Activated T-helper 2 cell treated with anti-CD3 and anti-CD28 coated beads, Interferon-gamma antibody, Interleukin-2, Interleukin-4, amounts not matched to agents 10 μg/mL and 5 μg/mL and 100 μg/mL, durations not matched to agents 14 hours and 24 hours and 36 hours (primary cell): ENCODE results near the gene ZFYVE26. TPM values are rescaled to one million over a fixed set of nuclear protein-coding genes. Genes with fewer than 3 reads are reported as not detected.

Experiments used
- DNase-seq: peaks from one replicate; pipeline ENCODE4 v3.0.0; 2021; ENCODE audit warnings: low spot score
- H3K27ac Mint-ChIP-seq: one replicate; pipeline ENCODE4 v1.8.0; 2021; ENCODE audit warnings: mixed read lengths
- H3K27me3 Mint-ChIP-seq: one replicate; pipeline ENCODE4 v1.8.0; 2021; ENCODE audit warnings: low read depth, mixed read lengths
- H3K36me3 Mint-ChIP-seq: one replicate; pipeline ENCODE4 v1.8.0; 2021; ENCODE audit warnings: low read depth, mixed read lengths
- H3K4me1 Mint-ChIP-seq: one replicate; pipeline ENCODE4 v1.8.0; 2021; ENCODE audit warnings: low read depth, mixed read lengths
- H3K4me3 Mint-ChIP-seq: one replicate; pipeline ENCODE4 v1.8.0; 2021; ENCODE audit warnings: low read depth, mild to moderate bottlenecking, moderate library complexity, mixed read lengths
- H3K9me3 Mint-ChIP-seq: one replicate; pipeline ENCODE4 v1.8.0; 2021; ENCODE audit warnings: mixed read lengths
- intact Hi-C: fragments of 100-400 bp; cut with micrococcal nuclease; formaldehyde crosslinking; loops from one replicate; pipeline ENCODE4 v1.15.1; 2023
- total RNA-seq: library from RNA; stranded (reverse); gene quantifications from 2 replicates; pipeline ENCODE4 v1.2.3, GENCODE V29; 2022

ZFYVE26 gene
- total RNA-seq, 1 donor from 2014 or later = 16.0 TPM

- no peak for DNase-seq
- no peaks in the 10 kb centered on the region for H3K9me3 Mint-ChIP-seq
- H3K27ac Mint-ChIP-seq = no peak overlapping the region
- H3K4me1 Mint-ChIP-seq = no peaks in the 10 kb centered on the region
- H3K27me3 Mint-ChIP-seq = no peaks in the 10 kb centered on the region
- intact Hi-C loops = no loop called here
- peaks cover 33% of the 10 kb centered on the region for H3K36me3 Mint-ChIP-seq
- H3K4me3 Mint-ChIP-seq = no peak overlapping the region
These were observed 17.7 kb downstream of the ZFYVE26 start for GRCh38 chr14:67798731-67799130.

DNA sequence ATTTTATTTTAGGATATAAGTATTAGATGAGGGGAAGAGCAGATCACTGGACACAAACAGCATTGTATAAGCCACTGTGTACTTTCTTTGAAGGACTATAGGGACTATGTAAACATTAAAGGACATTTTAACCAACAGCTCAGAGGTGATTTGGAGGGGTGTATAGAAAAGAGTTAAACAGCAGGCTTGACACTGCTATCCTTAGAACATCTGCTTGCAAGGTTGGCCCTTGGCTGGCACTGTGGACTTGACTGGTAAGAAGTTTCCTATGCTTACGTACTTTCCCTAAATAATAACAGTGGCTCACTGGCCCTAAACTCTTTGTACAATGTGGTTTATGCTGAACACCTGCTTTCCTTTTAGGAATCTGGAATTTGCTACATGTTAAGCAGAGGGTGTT lies 28.7 kb downstream of the ZFYVE26 start:
- H3K4me3 Mint-ChIP-seq = no peak overlapping the region
- H3K36me3 Mint-ChIP-seq = peaks cover 62% of the 10 kb centered on the region
- no peaks in the 10 kb centered on the region for H3K27me3 Mint-ChIP-seq
- no peak for DNase-seq
- no peaks in the 10 kb centered on the region for H3K9me3 Mint-ChIP-seq
- intact Hi-C loops = no loop called here
- no peak overlapping the region for H3K27ac Mint-ChIP-seq
- H3K4me1 Mint-ChIP-seq = peaks cover 12% of the 10 kb centered on the region

GRCh38 chr14:67785270-67786109 lies 30.9 kb downstream of the ZFYVE26 start:
- Mint-ChIP-seq H3K27ac (no peak overlapping the region), H3K36me3 (peaks cover 65% of the 10 kb centered on the region), H3K27me3 (no peaks in the 10 kb centered on the region), H3K9me3 (no peaks in the 10 kb centered on the region), H3K4me1 (peaks cover 12% of the 10 kb centered on the region), H3K4me3 (no peak overlapping the region)
- no peak for DNase-seq
- intact Hi-C loops = no loop called here

GRCh38 chr14:67784244-67784823 lies 32.1 kb downstream of the ZFYVE26 start:
- H3K27ac Mint-ChIP-seq = peak overlapping the region; percentile 12
- intact Hi-C loops = no loop called here
- peaks cover 12% of the 10 kb centered on the region for H3K4me1 Mint-ChIP-seq
- no peak for DNase-seq
- H3K4me3 Mint-ChIP-seq = no peak overlapping the region
- no peaks in the 10 kb centered on the region for H3K9me3 Mint-ChIP-seq
- no peaks in the 10 kb centered on the region for H3K27me3 Mint-ChIP-seq
- peaks cover 61% of the 10 kb centered on the region for H3K36me3 Mint-ChIP-seq

DNA sequence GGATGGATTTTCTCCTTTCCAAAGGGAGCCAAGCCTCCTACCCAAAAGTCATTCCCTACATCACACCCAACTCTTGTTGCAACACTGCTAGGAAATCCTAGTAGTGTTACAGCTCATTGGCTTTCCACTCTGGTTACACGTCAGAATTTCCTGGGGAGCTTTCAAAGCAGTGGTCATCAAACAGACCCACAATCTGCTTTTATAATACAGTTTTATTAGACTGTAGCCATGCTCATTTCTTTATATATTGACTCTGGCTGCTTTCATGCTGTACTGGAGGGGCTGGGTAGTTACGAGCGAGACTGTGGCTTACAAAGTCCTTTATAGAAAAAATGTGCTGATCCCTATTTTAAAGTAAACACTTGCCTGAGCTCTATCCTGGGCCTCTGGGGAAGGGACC lies 34.3 kb downstream of the ZFYVE26 start:
- H3K9me3 Mint-ChIP-seq = no peaks in the 10 kb centered on the region
- peaks cover 52% of the 10 kb centered on the region for H3K36me3 Mint-ChIP-seq
- intact Hi-C loops = no loop called here
- H3K27ac Mint-ChIP-seq = no peak overlapping the region
- H3K4me3 Mint-ChIP-seq = no peak overlapping the region
- H3K4me1 Mint-ChIP-seq = peaks cover 12% of the 10 kb centered on the region
- DNase-seq = no peak
- no peaks in the 10 kb centered on the region for H3K27me3 Mint-ChIP-seq

DNA sequence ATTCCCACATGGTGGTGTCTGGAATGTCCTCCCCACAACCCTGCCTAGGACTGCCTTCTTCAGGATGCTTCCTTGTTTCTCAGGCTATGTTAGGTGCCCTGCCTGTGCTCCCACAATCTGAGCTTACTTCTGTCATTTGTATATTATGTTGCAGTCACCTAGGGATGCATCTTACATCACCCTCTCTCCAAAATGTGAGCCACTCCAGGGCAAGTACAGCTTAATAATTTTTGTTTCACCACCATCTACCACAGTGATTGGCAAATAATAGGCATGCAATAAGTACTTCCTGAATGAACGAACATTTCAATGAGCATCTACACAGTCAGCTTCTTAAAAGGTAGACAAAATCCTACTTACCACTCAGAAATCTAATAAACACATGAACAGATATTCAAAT lies 37.6 kb downstream of the ZFYVE26 start:
- H3K27me3 Mint-ChIP-seq = no peaks in the 10 kb centered on the region
- no peak for DNase-seq
- H3K9me3 Mint-ChIP-seq = no peaks in the 10 kb centered on the region
- peaks cover 49% of the 10 kb centered on the region for H3K36me3 Mint-ChIP-seq
- no peaks in the 10 kb centered on the region for H3K4me1 Mint-ChIP-seq
- H3K27ac Mint-ChIP-seq = no peak overlapping the region
- no peak overlapping the region for H3K4me3 Mint-ChIP-seq
- intact Hi-C loops = no loop called here

- no peak overlapping the region for H3K4me3 Mint-ChIP-seq
- peaks cover 47% of the 10 kb centered on the region for H3K36me3 Mint-ChIP-seq
- DNase-seq = no peak
- H3K9me3 Mint-ChIP-seq = no peaks in the 10 kb centered on the region
- H3K27ac Mint-ChIP-seq = no peak overlapping the region
- H3K27me3 Mint-ChIP-seq = no peaks in the 10 kb centered on the region
- H3K4me1 Mint-ChIP-seq = no peaks in the 10 kb centered on the region
- intact Hi-C loops = no loop called here
These were observed 39.6 kb downstream of the ZFYVE26 start for GRCh38 chr14:67776653-67777322.

DNA sequence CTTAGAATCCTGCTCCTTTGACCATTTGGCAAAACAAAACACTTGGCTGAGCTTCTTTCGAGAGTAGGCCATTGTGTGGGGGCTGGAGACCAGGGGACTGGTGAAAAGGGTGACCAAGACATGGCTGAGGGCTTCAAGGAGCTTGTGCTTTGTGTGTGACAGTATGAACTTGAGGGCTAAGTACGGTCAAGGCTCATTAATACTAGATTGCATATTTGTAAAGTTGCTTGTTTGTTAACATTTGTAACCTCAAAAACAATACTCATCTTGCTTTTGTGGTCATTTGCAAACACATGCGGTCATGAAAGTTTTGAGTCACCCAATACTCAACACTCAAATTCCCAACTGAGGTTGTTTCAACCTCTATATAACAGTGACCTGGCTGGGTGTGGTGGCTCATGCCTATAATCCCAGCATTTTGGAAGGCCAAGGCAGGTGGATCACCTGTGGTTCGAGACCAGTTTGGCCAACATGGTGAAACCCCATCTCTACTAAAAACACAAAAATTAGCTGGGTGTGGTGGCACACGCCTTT lies 42.5 kb downstream of the ZFYVE26 start:
- no peak for DNase-seq
- no peaks in the 10 kb centered on the region for H3K4me1 Mint-ChIP-seq
- no peaks in the 10 kb centered on the region for H3K27me3 Mint-ChIP-seq
- H3K27ac Mint-ChIP-seq = no peak overlapping the region
- intact Hi-C loops = no loop called here
- H3K4me3 Mint-ChIP-seq = no peak overlapping the region
- peaks cover 56% of the 10 kb centered on the region for H3K36me3 Mint-ChIP-seq
- H3K9me3 Mint-ChIP-seq = no peaks in the 10 kb centered on the region

GRCh38 chr14:67768219-67768618 lies 48.2 kb downstream of the ZFYVE26 start:
- Mint-ChIP-seq H3K27ac (no peak overlapping the region), H3K4me3 (no peak overlapping the region), H3K4me1 (no peaks in the 10 kb centered on the region), H3K9me3 (no peaks in the 10 kb centered on the region), H3K27me3 (no peaks in the 10 kb centered on the region), H3K36me3 (peaks cover 49% of the 10 kb centered on the region)
- no peak for DNase-seq
- intact Hi-C loops = no loop called here

DNA sequence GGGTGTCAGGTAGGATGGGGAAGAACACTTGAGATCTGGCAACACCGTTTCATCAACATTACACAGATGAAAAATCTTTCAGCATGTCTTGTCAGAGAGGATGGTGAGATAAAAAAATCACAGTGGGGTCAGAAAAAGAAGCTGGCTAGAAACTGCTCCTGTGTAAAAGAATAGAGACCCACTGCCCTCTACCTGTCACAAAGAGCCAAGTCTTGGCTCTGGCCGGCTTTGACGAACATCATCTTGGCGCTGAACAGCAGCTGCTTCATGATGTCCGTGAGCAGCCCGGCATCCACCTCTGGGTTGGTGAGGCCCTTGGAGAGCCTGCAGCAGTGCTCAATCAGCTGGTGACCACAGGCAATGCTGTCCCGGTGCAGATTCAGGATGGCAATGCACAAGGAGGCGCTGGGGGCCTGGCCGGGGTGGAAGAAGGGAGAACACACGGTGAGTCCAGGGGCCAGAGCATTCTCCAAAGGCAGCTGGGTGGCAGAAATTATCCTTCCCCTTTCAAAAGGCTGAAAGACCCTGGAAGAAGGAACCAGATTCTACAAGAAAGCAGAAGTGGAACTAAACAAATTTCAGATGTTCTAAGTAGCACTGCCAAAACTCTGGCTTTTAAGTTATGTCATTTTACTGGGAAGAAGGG lies 50.2 kb downstream of the ZFYVE26 start:
- DNase-seq = no peak
- H3K9me3 Mint-ChIP-seq = no peaks in the 10 kb centered on the region
- no peaks in the 10 kb centered on the region for H3K27me3 Mint-ChIP-seq
- no peaks in the 10 kb centered on the region for H3K4me1 Mint-ChIP-seq
- H3K4me3 Mint-ChIP-seq = no peak overlapping the region
- intact Hi-C loops = no loop called here
- H3K27ac Mint-ChIP-seq = no peak overlapping the region
- peaks cover 39% of the 10 kb centered on the region for H3K36me3 Mint-ChIP-seq

DNA sequence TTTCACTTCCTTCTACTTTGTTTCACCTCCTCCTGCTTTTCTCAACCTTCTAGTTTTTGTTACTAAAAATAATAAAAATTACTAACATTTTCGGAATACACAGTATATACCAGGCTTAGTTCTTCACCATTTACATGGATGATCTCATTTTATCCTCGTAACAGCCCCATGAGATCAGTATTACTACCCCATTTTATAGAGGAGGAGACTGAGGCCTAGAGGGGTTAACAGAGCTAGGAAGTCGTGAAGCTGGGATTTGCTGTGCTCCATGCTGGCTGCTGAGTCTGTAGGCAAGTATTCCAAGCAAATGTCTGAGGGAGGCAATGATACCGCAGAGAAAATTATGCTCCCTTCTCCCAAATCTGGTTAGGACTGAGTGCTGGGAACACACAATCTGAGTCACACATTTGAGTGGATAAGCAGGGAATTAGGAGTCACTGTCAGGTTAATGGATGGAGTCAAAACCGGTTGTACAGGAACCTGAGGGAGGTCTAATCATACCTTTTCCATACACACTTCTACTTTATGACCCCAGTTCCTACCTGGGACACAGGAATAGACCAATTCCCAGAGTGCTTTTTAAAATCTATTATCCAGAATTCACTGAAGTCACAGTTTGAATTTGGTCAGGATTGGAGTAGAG lies 51.1 kb downstream of the ZFYVE26 start:
- intact Hi-C loops = no loop called here
- peaks cover 42% of the 10 kb centered on the region for H3K36me3 Mint-ChIP-seq
- H3K4me1 Mint-ChIP-seq = no peaks in the 10 kb centered on the region
- H3K27me3 Mint-ChIP-seq = no peaks in the 10 kb centered on the region
- H3K4me3 Mint-ChIP-seq = no peak overlapping the region
- H3K9me3 Mint-ChIP-seq = no peaks in the 10 kb centered on the region
- DNase-seq = no peak
- H3K27ac Mint-ChIP-seq = no peak overlapping the region

- DNase-seq = no peak
- H3K36me3 Mint-ChIP-seq = peaks cover 41% of the 10 kb centered on the region
- no peak overlapping the region for H3K27ac Mint-ChIP-seq
- H3K4me1 Mint-ChIP-seq = no peaks in the 10 kb centered on the region
- no peaks in the 10 kb centered on the region for H3K9me3 Mint-ChIP-seq
- H3K4me3 Mint-ChIP-seq = no peak overlapping the region
- no peaks in the 10 kb centered on the region for H3K27me3 Mint-ChIP-seq
- intact Hi-C loops = no loop called here
These were observed 51.9 kb downstream of the ZFYVE26 start for GRCh38 chr14:67764496-67764895.
